Activated naive CD8-positive, alpha-beta T cell (primary cell): ENCODE measurements around the gene CNR1.

Source experiments
- H3K27ac Mint-ChIP-seq: one replicate; pipeline ENCODE4 v1.8.0; 2021; ENCODE audit warnings: mixed read lengths
- H3K27me3 Mint-ChIP-seq: one replicate; pipeline ENCODE4 v1.8.0; 2021; ENCODE audit warnings: mixed read lengths
- H3K36me3 Mint-ChIP-seq: one replicate; pipeline ENCODE4 v1.8.0; 2021; ENCODE audit warnings: mixed read lengths
- H3K4me1 Mint-ChIP-seq: one replicate; pipeline ENCODE4 v1.8.0; 2021; ENCODE audit warnings: low read depth, mixed read lengths
- H3K4me3 Mint-ChIP-seq: one replicate; pipeline ENCODE4 v1.8.0; 2021; ENCODE audit warnings: mild to moderate bottlenecking, mixed read lengths
- H3K9me3 Mint-ChIP-seq: one replicate; pipeline ENCODE4 v1.8.0; 2021; ENCODE audit warnings: low read depth, mixed read lengths

The CNR1 gene

GRCh38 chr6:88164061-88164460 lies 2.1 kb downstream of the CNR1 start:
- H3K27ac Mint-ChIP-seq, result no peak overlapping the region
- H3K9me3 Mint-ChIP-seq, result no peaks in the 10 kb centered on the region
- H3K4me3 Mint-ChIP-seq, result no peak overlapping the region
- H3K4me1 Mint-ChIP-seq, result peaks cover 12% of the 10 kb centered on the region
- peaks cover 40% of the 10 kb centered on the region for H3K27me3 Mint-ChIP-seq
- H3K36me3 Mint-ChIP-seq, result no peaks in the 10 kb centered on the region

- Mint-ChIP-seq H3K36me3 (no peaks in the 10 kb centered on the region), H3K27ac (no peak overlapping the region), H3K4me1 (peaks cover 12% of the 10 kb centered on the region), H3K9me3 (no peaks in the 10 kb centered on the region), H3K27me3 (peaks cover 36% of the 10 kb centered on the region), H3K4me3 (no peak overlapping the region)
Observed at GRCh38 chr6:88163616-88164015, 2.5 kb downstream of the CNR1 start.

GRCh38 chr6:88161940-88162339 lies 4.2 kb downstream of the CNR1 start:
- peaks cover 6% of the 10 kb centered on the region for H3K4me1 Mint-ChIP-seq
- no peak overlapping the region for H3K4me3 Mint-ChIP-seq
- no peak overlapping the region for H3K27ac Mint-ChIP-seq
- no peaks in the 10 kb centered on the region for H3K9me3 Mint-ChIP-seq
- peaks cover 28% of the 10 kb centered on the region for H3K27me3 Mint-ChIP-seq
- H3K36me3 Mint-ChIP-seq, result no peaks in the 10 kb centered on the region

GRCh38 chr6:88157106-88157505 lies 9.0 kb downstream of the CNR1 start:
- Mint-ChIP-seq H3K4me1 (no peaks in the 10 kb centered on the region), H3K9me3 (no peaks in the 10 kb centered on the region), H3K36me3 (no peaks in the 10 kb centered on the region), H3K4me3 (no peak overlapping the region), H3K27ac (no peak overlapping the region), H3K27me3 (peaks cover 7% of the 10 kb centered on the region)

GRCh38 chr6:88145298-88145963 lies 20.7 kb downstream of the CNR1 start:
- Mint-ChIP-seq H3K36me3 (no peaks in the 10 kb centered on the region), H3K4me3 (no peak overlapping the region), H3K27ac (no peak overlapping the region), H3K9me3 (no peaks in the 10 kb centered on the region), H3K27me3 (peaks cover 1% of the 10 kb centered on the region), H3K4me1 (no peaks in the 10 kb centered on the region)

GRCh38 chr6:88144637-88145297 lies 21.4 kb downstream of the CNR1 start:
- no peaks in the 10 kb centered on the region for H3K4me1 Mint-ChIP-seq
- H3K9me3 Mint-ChIP-seq, result no peaks in the 10 kb centered on the region
- peaks cover 1% of the 10 kb centered on the region for H3K27me3 Mint-ChIP-seq
- H3K27ac Mint-ChIP-seq, result no peak overlapping the region
- H3K36me3 Mint-ChIP-seq, result no peaks in the 10 kb centered on the region
- no peak overlapping the region for H3K4me3 Mint-ChIP-seq

GRCh38 chr6:88143421-88144157 lies 22.6 kb downstream of the CNR1 start:
- Mint-ChIP-seq H3K27ac (no peak overlapping the region), H3K9me3 (no peaks in the 10 kb centered on the region)

GRCh38 chr6:88142297-88142668 lies 23.9 kb downstream of the CNR1 start:
- peaks cover 1% of the 10 kb centered on the region for H3K27me3 Mint-ChIP-seq
- H3K27ac Mint-ChIP-seq, result no peak overlapping the region
- no peaks in the 10 kb centered on the region for H3K4me1 Mint-ChIP-seq
- no peaks in the 10 kb centered on the region for H3K36me3 Mint-ChIP-seq
- H3K4me3 Mint-ChIP-seq, result no peak overlapping the region
- no peaks in the 10 kb centered on the region for H3K9me3 Mint-ChIP-seq

More at GRCh38 chr6:88143421-88144157, 22.6 kb downstream of the CNR1 start:
- Mint-ChIP-seq H3K4me1 (no peaks in the 10 kb centered on the region), H3K4me3 (no peak overlapping the region), H3K36me3 (no peaks in the 10 kb centered on the region), H3K27me3 (peaks cover 1% of the 10 kb centered on the region)

GRCh38 chr6:88141561-88142296 lies 24.4 kb downstream of the CNR1 start:
- Mint-ChIP-seq H3K4me1 (no peaks in the 10 kb centered on the region), H3K27me3 (peaks cover 1% of the 10 kb centered on the region), H3K27ac (no peak overlapping the region), H3K36me3 (no peaks in the 10 kb centered on the region), H3K9me3 (no peaks in the 10 kb centered on the region), H3K4me3 (no peak overlapping the region)

GRCh38 chr6:88137915-88138314 lies 28.2 kb downstream of the CNR1 start:
- Mint-ChIP-seq H3K36me3 (no peaks in the 10 kb centered on the region), H3K4me3 (no peak overlapping the region), H3K27ac (no peak overlapping the region), H3K27me3 (peaks cover 7% of the 10 kb centered on the region), H3K4me1 (no peaks in the 10 kb centered on the region), H3K9me3 (no peaks in the 10 kb centered on the region)

- H3K4me3 Mint-ChIP-seq, result no peak overlapping the region
- no peaks in the 10 kb centered on the region for H3K4me1 Mint-ChIP-seq
- H3K36me3 Mint-ChIP-seq, result no peaks in the 10 kb centered on the region
- H3K9me3 Mint-ChIP-seq, result no peaks in the 10 kb centered on the region
- H3K27me3 Mint-ChIP-seq, result peaks cover 7% of the 10 kb centered on the region
- no peak overlapping the region for H3K27ac Mint-ChIP-seq
Observed at GRCh38 chr6:88135578-88136114, 30.5 kb downstream of the CNR1 start.

- no peaks in the 10 kb centered on the region for H3K36me3 Mint-ChIP-seq
Observed at GRCh38 chr6:88134575-88134974, 31.6 kb downstream of the CNR1 start.

GRCh38 chr6:88133718-88134117 lies 32.4 kb downstream of the CNR1 start:
- no peak overlapping the region for H3K27ac Mint-ChIP-seq
- no peaks in the 10 kb centered on the region for H3K36me3 Mint-ChIP-seq
- H3K9me3 Mint-ChIP-seq, result no peaks in the 10 kb centered on the region
- no peaks in the 10 kb centered on the region for H3K4me1 Mint-ChIP-seq
- peaks cover 8% of the 10 kb centered on the region for H3K27me3 Mint-ChIP-seq
- H3K4me3 Mint-ChIP-seq, result no peak overlapping the region

More at GRCh38 chr6:88134575-88134974, 31.6 kb downstream of the CNR1 start:
- no peak overlapping the region for H3K27ac Mint-ChIP-seq
- peaks cover 7% of the 10 kb centered on the region for H3K27me3 Mint-ChIP-seq
- H3K4me1 Mint-ChIP-seq, result no peaks in the 10 kb centered on the region
- H3K9me3 Mint-ChIP-seq, result no peaks in the 10 kb centered on the region
- H3K4me3 Mint-ChIP-seq, result no peak overlapping the region

- Mint-ChIP-seq H3K4me1 (no peaks in the 10 kb centered on the region), H3K4me3 (no peak overlapping the region), H3K9me3 (peaks cover 3% of the 10 kb centered on the region), H3K27me3 (peaks cover 4% of the 10 kb centered on the region), H3K27ac (no peak overlapping the region), H3K36me3 (no peaks in the 10 kb centered on the region)
Observed at GRCh38 chr6:88124925-88125557, 41.1 kb downstream of the CNR1 start.
